IMR-90 (cell line): ENCODE results near the gene GMFB. TPM values are rescaled to one million over a fixed set of nuclear protein-coding genes. Genes with fewer than 3 reads are reported as not detected.

Experiments used
- ATAC-seq: fragments of 200-7000 bp; cut with Tn5 transposase; 2 replicates; pipeline ENCODE4 v1.9.1; 2020; ENCODE audit warnings: low read depth, mild to moderate bottlenecking, moderate library complexity
- BruUV-seq: library from RNA; stranded (reverse); fragments of 400-500 nt; replicated peaks from 2 replicates; lab custom pipeline; 2021; lab: Mats Ljungman, UMichigan
- CTCF ChIA-PET: fragments of 300-600 bp; formaldehyde crosslinking; extraction: SDS; loops from one replicate; lab custom pipeline; 2021; ENCODE audit warnings: antibody characterized with exemption; lab: Yijun Ruan, JAX
- POLR2A ChIA-PET: fragments of 300-600 bp; sonication (Branson Sonifier 250); formaldehyde crosslinking; loops from one replicate; lab custom pipeline; 2022; ENCODE audit warnings: antibody characterized with exemption; ENCODE audit not compliant: unreplicated experiment; lab: Charles Lee
- DNase-seq: peaks from one replicate; pipeline ENCODE4 v3.0.0; 2013
- H2AFZ ChIP-seq: replicated peaks from 2 replicates; pipeline ENCODE3; 2013; ENCODE audit warnings: low read length, mild to moderate bottlenecking; ENCODE audit not compliant: poor library complexity
- H2AK5ac ChIP-seq: 2 replicates; pipeline ENCODE4 v1.6.1; 2013; ENCODE audit warnings: low read depth, low read length, inconsistent platforms
- H2AK9ac ChIP-seq: replicated peaks from 2 replicates; pipeline ENCODE3; 2013; ENCODE audit warnings: mild to moderate bottlenecking, low read depth, low read length, moderate library complexity; ENCODE audit not compliant: poor library complexity
- H2BK120ac ChIP-seq: 2 replicates; pipeline ENCODE4 v1.6.1; 2013; ENCODE audit warnings: low read depth, low read length, inconsistent platforms
- H2BK15ac ChIP-seq: 3 replicates; pipeline ENCODE4 v1.6.1; 2013; ENCODE audit warnings: low read depth, low read length, inconsistent platforms
- H2BK20ac ChIP-seq: 2 replicates; pipeline ENCODE4 v1.6.1; 2013; ENCODE audit warnings: low read depth, mild to moderate bottlenecking, inconsistent platforms, low read length, moderate library complexity
- H2BK5ac ChIP-seq: 2 replicates; pipeline ENCODE4 v1.6.1; 2013; ENCODE audit warnings: mild to moderate bottlenecking, low read depth, low read length, inconsistent platforms; ENCODE audit not compliant: poor library complexity, severe bottlenecking
- H3K14ac ChIP-seq: replicated peaks from 2 replicates; pipeline ENCODE4 v1.6.1; 2013; ENCODE audit warnings: low read depth, low read length, inconsistent platforms
- H3K18ac ChIP-seq: 2 replicates; pipeline ENCODE4 v1.6.1; 2013; ENCODE audit warnings: low read depth, low read length, control low read depth
- H3K23ac ChIP-seq: 2 replicates; pipeline ENCODE4 v1.6.1; 2013; ENCODE audit warnings: low read depth, low read length, inconsistent platforms
- H3K27ac ChIP-seq: 2 replicates; pipeline ENCODE4 v1.5.1; 2013; ENCODE audit warnings: mild to moderate bottlenecking, control low read depth, low read length; ENCODE audit not compliant: insufficient read depth
- H3K27me3 ChIP-seq: 2 replicates; pipeline ENCODE4 v1.6.1; 2013; ENCODE audit warnings: low read length; ENCODE audit not compliant: control insufficient read depth, insufficient read depth
- H3K36me3 ChIP-seq: 2 replicates; pipeline ENCODE4 v1.6.1; 2013; ENCODE audit warnings: low read length, mixed read lengths; ENCODE audit not compliant: control insufficient read depth, insufficient read depth
- H3K4ac ChIP-seq: 2 replicates; pipeline ENCODE4 v1.6.1; 2013; ENCODE audit warnings: low read depth, low read length, inconsistent platforms
- H3K4me1 ChIP-seq: 2 replicates; pipeline ENCODE4 v1.6.1; 2013; ENCODE audit warnings: low read length, mixed read lengths; ENCODE audit not compliant: control insufficient read depth, insufficient read depth
- H3K4me2 ChIP-seq: 2 replicates; pipeline ENCODE4 v1.6.1; 2013; ENCODE audit warnings: low read depth, mild to moderate bottlenecking, control low read depth, low read length, moderate library complexity
- H3K4me3 ChIP-seq: 2 replicates; pipeline ENCODE4 v1.5.1; 2013; ENCODE audit warnings: low read depth, mild to moderate bottlenecking, control low read depth, low read length, moderate library complexity; ENCODE audit not compliant: insufficient read depth
- H3K56ac ChIP-seq: 2 replicates; pipeline ENCODE4 v1.6.1; 2013; ENCODE audit warnings: low read length, inconsistent platforms; ENCODE audit not compliant: insufficient read depth; ENCODE audit errors: extremely low read depth
- H3K79me1 ChIP-seq, 2 experiments: 2 replicates each; pipeline ENCODE4 v1.6.1; 2013; ENCODE audit warnings: low read length in 2 of 2, inconsistent platforms in 1 of 2, low read depth in 1 of 2
- H3K9ac ChIP-seq: 2 replicates; pipeline ENCODE4 v1.6.1; 2013; ENCODE audit warnings: low read depth, low read length, control low read depth
- H3K9me1 ChIP-seq: 2 replicates; pipeline ENCODE4 v1.6.1; 2013; ENCODE audit warnings: low read length, inconsistent platforms; ENCODE audit not compliant: insufficient read depth
- H3K9me3 ChIP-seq: 2 replicates; pipeline ENCODE4 v1.6.1; 2013; ENCODE audit warnings: low read length; ENCODE audit not compliant: control insufficient read depth, insufficient read depth
- H4K20me1 ChIP-seq: 2 replicates; pipeline ENCODE4 v1.6.1; 2013; ENCODE audit warnings: low read length, inconsistent platforms; ENCODE audit not compliant: insufficient read depth
- H4K5ac ChIP-seq: 2 replicates; pipeline ENCODE4 v1.6.1; 2013; ENCODE audit warnings: mild to moderate bottlenecking, low read depth, low read length, control low read depth
- H4K8ac ChIP-seq, 2 experiments: 2 replicates each; pipeline ENCODE4 v1.6.1; 2013; ENCODE audit warnings: low read depth in 2 of 2, low read length in 2 of 2, control low read depth in 1 of 2, inconsistent platforms in 1 of 2
- H4K91ac ChIP-seq: 2 replicates; pipeline ENCODE4 v1.6.1; 2013; ENCODE audit warnings: low read depth, low read length, inconsistent platforms; ENCODE audit not compliant: insufficient read depth
- BHLHE40 ChIP-seq: fragments of 150-350 bp; IDR thresholded peaks from 2 replicates; pipeline ENCODE4 v1.6.1; 2016; ENCODE audit warnings: mild to moderate bottlenecking, low read depth, low read length
- CEBPB ChIP-seq: IDR thresholded peaks from 2 replicates; pipeline ENCODE4 v1.6.1; 2012; ENCODE audit warnings: low read depth, low read length, improper control_type of control experiment
- CHD1 ChIP-seq: IDR thresholded peaks from 2 replicates; pipeline ENCODE4 v1.6.1; 2012; ENCODE audit warnings: low read depth, low read length, improper control_type of control experiment
- FOS ChIP-seq: fragments of 150-350 bp; IDR thresholded peaks from 2 replicates; pipeline ENCODE4 v1.6.1; 2016; ENCODE audit warnings: low read depth, low read length
- MAFK ChIP-seq: IDR thresholded peaks from 2 replicates; pipeline ENCODE4 v1.6.1; 2012; ENCODE audit warnings: low read depth, low read length, improper control_type of control experiment
- MAZ ChIP-seq: IDR thresholded peaks from 2 replicates; pipeline ENCODE4 v1.6.1; 2012; ENCODE audit warnings: low read depth, mild to moderate bottlenecking, low read length, improper control_type of control experiment, moderate library complexity, borderline replicate concordance
- NFE2L2 ChIP-seq: fragments of 150-350 bp; IDR thresholded peaks from 2 replicates; pipeline ENCODE4 v1.6.1; 2016; ENCODE audit warnings: low read depth, mild to moderate bottlenecking, low read length
- RAD21 ChIP-seq: IDR thresholded peaks from 2 replicates; pipeline ENCODE4 v1.6.1; 2012; ENCODE audit warnings: low read length, improper control_type of control experiment
- RCOR1 ChIP-seq: IDR thresholded peaks from 2 replicates; pipeline ENCODE4 v1.6.1; 2012; ENCODE audit warnings: mild to moderate bottlenecking, low read length, improper control_type of control experiment; ENCODE audit not compliant: insufficient replicate concordance
- WGBS, 2 experiments: methylation state at CpG; one replicate each; pipeline versions ENCODE4 v1.1.5 to v1.1.7; 2013; ENCODE audit warnings: missing lambda C conversion rate in 2 of 2; ENCODE audit not compliant: insufficient read length in 1 of 2; ENCODE audit errors: extremely low coverage in 2 of 2; 5-methylcytosine and 5-hydroxymethylcytosine counted together
- dilution Hi-C: fragments of 300-500 bp; cut with HindIII; formaldehyde crosslinking; loops from one replicate; pipeline ENCODE4 v1.14.3; 2018; ENCODE audit warnings: low sequenced_read_pairs; ENCODE audit not compliant: unreplicated experiment
- in situ Hi-C: fragments of 300-500 bp; cut with MboI; formaldehyde crosslinking; loops from 3 replicates; pipeline ENCODE4 v1.14.3; 2019; ENCODE audit warnings: low sequenced_read_pairs, inconsistent platforms, mixed read lengths
- intact Hi-C: fragments of 100-400 bp; cut with micrococcal nuclease; formaldehyde crosslinking; loops from 2 replicates; pipeline ENCODE4 v1.10.0; 2022
- polyA plus RNA-seq, 3 experiments: library from polyadenylated mRNA; depleted of rRNA; stranded (reverse); fragments of >200 nt; gene quantifications; 2 replicates each; pipeline ENCODE4 v1.2.3, GENCODE V29; 2012; ENCODE audit warnings: low replicate concordance in 1 of 3
- total RNA-seq: library from RNA; depleted of rRNA; stranded (reverse); fragments of >200 nt; gene quantifications from 2 replicates; pipeline ENCODE4 v1.2.3, GENCODE V29; 2012
- TF ChIP-seq, protein P1 (sequence below): fragments of 150-350 bp; IDR thresholded peaks from 2 replicates; pipeline ENCODE4 v1.6.1; 2016; ENCODE audit warnings: low read depth, mild to moderate bottlenecking, low read length, moderate library complexity, borderline replicate concordance

The GMFB gene
- total and polyA plus RNA-seq, 2 of the 4 experiments (the other 2 are of a cell fraction): 22.4 to 59.1 TPM

DNA sequence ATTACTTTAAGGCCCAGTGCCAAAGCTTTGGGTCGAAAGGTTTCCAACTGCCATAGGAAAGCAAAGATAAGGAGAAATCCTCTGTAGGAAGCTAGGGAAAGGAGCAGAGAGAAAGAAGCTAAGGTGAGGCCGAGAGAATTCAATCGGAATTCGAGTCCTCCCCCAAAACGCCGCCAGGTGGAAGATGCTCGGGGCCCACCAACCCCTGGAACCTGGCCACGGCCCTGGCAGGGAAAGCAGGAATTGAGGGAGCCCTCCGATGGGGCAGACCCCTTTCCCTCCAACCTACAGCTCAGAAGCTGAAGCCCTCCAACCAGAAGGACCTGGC lies 498 bp downstream of the GMFB start:
- TF ChIP-seq BHLHE40: no peak
- TF ChIP-seq RCOR1: no peak
- TF ChIP-seq MAFK: no peak
- TF ChIP-seq MAZ: no peak
- TF ChIP-seq FOS: no peak
- TF ChIP-seq CEBPB: no peak
- no peak for TF ChIP-seq NFE2L2
- TF ChIP-seq CHD1: no peak
- TF ChIP-seq RAD21: no peak
- TF ChIP-seq, protein P1, sequence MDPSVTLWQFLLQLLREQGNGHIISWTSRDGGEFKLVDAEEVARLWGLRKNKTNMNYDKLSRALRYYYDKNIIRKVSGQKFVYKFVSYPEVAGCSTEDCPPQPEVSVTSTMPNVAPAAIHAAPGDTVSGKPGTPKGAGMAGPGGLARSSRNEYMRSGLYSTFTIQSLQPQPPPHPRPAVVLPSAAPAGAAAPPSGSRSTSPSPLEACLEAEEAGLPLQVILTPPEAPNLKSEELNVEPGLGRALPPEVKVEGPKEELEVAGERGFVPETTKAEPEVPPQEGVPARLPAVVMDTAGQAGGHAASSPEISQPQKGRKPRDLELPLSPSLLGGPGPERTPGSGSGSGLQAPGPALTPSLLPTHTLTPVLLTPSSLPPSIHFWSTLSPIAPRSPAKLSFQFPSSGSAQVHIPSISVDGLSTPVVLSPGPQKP: no peak
- H3K27me3 ChIP-seq: no peaks in the 10 kb centered on the region
- H4K20me1 ChIP-seq: peaks cover 16% of the 10 kb centered on the region; the same call in 1 of the 2 replicates
- H3K14ac ChIP-seq: peak overlapping the region; percentile 97
- H4K5ac ChIP-seq: peak overlapping the region; percentile 88
- peak overlapping the region; percentile 90 for H2AFZ ChIP-seq
- H3K9me1 ChIP-seq: 0 out of 2 replicates have a peak, but pooled peaks cover under 1% of the 10 kb centered on the region
- H3K56ac ChIP-seq: peak overlapping the region; percentile 95
- H3K4me2 ChIP-seq: peak overlapping the region; percentile 98
- dilution Hi-C loops (no loop called here), intact Hi-C loops (no loop called here), in situ Hi-C loops (no loop called here)
- H2BK5ac ChIP-seq: peak overlapping the region; percentile 79
- DNase-seq (no peak), ATAC-seq (no peak; the same call in none of the 2 replicates)
- H3K4ac ChIP-seq: peak overlapping the region; percentile 93
- peaks cover 2% of the 10 kb centered on the region for H3K36me3 ChIP-seq
- ChIA-PET CTCF (interaction anchor here (1.0 kb wide), 1 partner anchor 21 kb away, joined by 3 read pairs; the partner anchor contains the start of gene CGRRF1), POLR2A (interaction anchor here (0.7 kb wide), 1 partner anchor 21 kb away, joined by 3 read pairs; the partner anchor contains the start of gene CGRRF1)
- H2BK20ac ChIP-seq: 0 out of 2 replicates have a peak overlapping the region, but pooled peaks have one; percentile 13
- H3K4me3 ChIP-seq: peak overlapping the region; percentile 89
- H3K9ac ChIP-seq: peak overlapping the region; percentile 86
- peaks cover 8 to 28% of the 10 kb centered on the region in 2 experiments for H3K79me1 ChIP-seq
- 0 out of 2 replicates have a peak, but pooled peaks cover 4% of the 10 kb centered on the region for H3K4me1 ChIP-seq
- peak overlapping the region; percentile 44 for H2BK120ac ChIP-seq
- H2AK9ac ChIP-seq: peak overlapping the region; percentile 99
- peak overlapping the region; percentile 94 to 96 for H4K8ac ChIP-seq
- peak overlapping the region; percentile 33 for H3K18ac ChIP-seq
- H4K91ac ChIP-seq: peak overlapping the region; percentile 75
- H3K23ac ChIP-seq: peak overlapping the region; percentile 90
- H2AK5ac ChIP-seq: peak overlapping the region; percentile 68
- H3K9me3 ChIP-seq: no peaks in the 10 kb centered on the region
- H2BK15ac ChIP-seq: no peak overlapping the region; the same call in 2 of the 3 replicates
- peak overlapping the region; percentile 91 for H3K27ac ChIP-seq
- BruUV-seq: no TSS peak
- WGBS, 2 experiments: 0% methylated on average over 6 of the region's 9 CpGs; no CpG with 5 or more reads in 1 of the 2 experiments
